Measurements from ENCODE around the gene TRANK1.

DNA sequence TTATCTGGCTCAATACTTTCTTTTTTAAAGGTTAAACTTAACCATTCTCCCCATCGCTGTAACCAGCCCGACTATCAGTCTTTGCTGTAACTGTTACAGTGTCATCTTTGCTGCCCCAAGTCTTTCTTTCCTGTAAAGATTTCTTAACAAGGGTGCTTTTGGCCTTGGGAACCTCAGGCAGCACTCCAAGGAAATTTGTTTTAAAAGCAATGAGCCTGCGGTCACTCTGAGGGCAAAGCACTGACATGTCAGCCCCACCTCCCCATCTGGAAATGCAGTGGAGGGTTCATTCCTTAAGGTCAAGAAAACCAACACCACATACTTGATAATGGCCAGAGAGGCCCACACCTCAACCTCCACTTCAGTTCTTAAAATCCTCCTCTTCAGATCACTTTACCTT lies 3.2 kb downstream of the TRANK1 start:
- TF ChIP-seq, protein P1, sequence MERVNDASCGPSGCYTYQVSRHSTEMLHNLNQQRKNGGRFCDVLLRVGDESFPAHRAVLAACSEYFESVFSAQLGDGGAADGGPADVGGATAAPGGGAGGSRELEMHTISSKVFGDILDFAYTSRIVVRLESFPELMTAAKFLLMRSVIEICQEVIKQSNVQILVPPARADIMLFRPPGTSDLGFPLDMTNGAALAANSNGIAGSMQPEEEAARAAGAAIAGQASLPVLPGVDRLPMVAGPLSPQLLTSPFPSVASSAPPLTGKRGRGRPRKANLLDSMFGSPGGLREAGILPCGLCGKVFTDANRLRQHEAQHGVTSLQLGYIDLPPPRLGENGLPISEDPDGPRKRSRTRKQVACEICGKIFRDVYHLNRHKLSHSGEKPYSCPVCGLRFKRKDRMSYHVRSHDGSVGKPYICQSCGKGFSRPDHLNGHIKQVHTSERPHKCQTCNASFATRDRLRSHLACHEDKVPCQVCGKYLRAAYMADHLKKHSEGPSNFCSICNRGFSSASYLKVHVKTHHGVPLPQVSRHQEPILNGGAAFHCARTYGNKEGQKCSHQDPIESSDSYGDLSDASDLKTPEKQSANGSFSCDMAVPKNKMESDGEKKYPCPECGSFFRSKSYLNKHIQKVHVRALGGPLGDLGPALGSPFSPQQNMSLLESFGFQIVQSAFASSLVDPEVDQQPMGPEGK (CRISPR knock-in tag; IDR thresholded peaks at IDR 0.05; ENCODE audit: borderline replicate concordance), result no peak
- TF ChIP-seq TOX (CRISPR knock-in tag; IDR thresholded peaks at IDR 0.05; ENCODE audit: borderline replicate concordance) (no peak), ZFP3 (CRISPR knock-in tag; IDR thresholded peaks at IDR 0.05) (no peak), ZNF8 (CRISPR knock-in tag; IDR thresholded peaks at IDR 0.05) (no peak), ZFP30 (CRISPR knock-in tag; IDR thresholded peaks at IDR 0.05) (no peak), ARNTL (CRISPR knock-in tag; IDR thresholded peaks at IDR 0.05; ENCODE audit: borderline replicate concordance, low read depth) (no peak)

Measured in SK-N-SH treated with all-trans-retinoic acid at 6 μM for 48 hours (cell line).